ENCODE data around the gene TGFBR3.

Gene TGFBR3

DNA sequence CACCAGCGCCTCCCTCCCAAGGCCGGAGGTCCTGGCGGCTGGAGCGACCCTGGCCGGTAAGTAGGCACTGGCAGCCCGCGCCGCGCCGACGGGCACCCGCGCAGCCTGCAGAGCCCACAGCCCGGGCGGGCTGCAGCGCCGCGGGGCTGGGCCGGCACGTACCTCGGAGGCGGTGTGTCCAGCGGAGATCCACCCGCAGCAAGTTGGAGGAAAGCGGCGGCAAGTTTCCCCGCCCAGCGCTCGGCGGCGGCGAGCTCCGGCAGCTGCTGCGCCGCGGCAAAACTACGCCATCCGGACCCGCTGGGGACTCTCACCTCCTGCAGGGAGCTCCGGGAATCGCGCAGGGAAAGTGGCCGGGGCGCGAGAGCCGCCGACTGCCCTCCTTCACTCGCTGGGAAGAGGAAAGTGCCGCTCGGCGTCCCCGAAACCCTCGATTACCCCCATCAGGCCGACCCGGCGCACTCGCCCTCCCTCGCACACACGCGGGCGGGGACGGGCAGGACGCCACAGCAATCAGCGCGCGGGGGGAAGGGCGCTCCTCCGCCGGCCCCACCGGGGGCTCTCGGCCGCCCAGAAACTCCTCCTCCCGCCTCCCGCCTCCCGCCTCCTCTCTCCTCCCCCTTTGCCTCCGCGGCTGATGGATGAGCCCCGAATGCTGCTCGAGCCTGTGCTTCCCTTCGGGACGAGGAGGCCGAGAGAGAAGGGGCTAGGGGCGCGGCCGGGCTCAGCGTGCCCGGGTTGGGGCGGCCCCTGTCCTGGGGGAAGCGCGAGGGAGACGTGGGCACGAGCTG is at the start of gene TGFBR3:
Gene TGFBR3, minus strand, starts transcription at position 436 of the 791 bp plus-strand sequence. CDS start 24,620 bp downstream, outside the sequence.
- peak; percentile 67 for DNase-seq

- no peak for DNase-seq
These were observed 43.3 kb upstream of the TGFBR3 start for GRCh38 chr1:91929250-91929649.

DNA sequence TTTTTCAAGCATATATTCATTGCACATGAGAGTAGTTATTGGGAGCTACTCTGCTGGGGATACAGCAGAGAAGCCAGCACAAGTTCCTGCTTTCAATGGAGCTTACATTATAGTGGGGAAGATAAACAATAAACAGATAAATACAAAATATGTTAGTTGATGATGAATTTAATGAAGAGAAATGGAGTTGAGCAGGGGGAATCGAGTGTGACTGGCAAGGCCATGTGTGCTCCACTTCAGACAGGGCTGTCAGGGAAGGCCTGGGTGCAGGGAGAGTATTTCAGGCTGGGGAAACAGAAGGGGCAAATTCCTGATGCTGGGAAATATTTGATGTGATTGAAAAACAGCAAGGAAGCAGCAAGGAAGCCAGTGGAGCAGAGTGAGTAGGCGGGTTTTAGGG is 42.1 kb upstream of the TGFBR3 start:
- DNase-seq: no peak

GRCh38 chr1:91925644-91926435 is 39.9 kb upstream of the TGFBR3 start:
- no peak for DNase-seq

- peak; percentile 23 for DNase-seq
These were observed 38.2 kb upstream of the TGFBR3 start for GRCh38 chr1:91924146-91924545.

- DNase-seq: no peak
These were observed 34.0 kb upstream of the TGFBR3 start for GRCh38 chr1:91919962-91920361.

GRCh38 chr1:91916811-91917460 is 31.0 kb upstream of the TGFBR3 start:
- DNase-seq: no peak

DNA sequence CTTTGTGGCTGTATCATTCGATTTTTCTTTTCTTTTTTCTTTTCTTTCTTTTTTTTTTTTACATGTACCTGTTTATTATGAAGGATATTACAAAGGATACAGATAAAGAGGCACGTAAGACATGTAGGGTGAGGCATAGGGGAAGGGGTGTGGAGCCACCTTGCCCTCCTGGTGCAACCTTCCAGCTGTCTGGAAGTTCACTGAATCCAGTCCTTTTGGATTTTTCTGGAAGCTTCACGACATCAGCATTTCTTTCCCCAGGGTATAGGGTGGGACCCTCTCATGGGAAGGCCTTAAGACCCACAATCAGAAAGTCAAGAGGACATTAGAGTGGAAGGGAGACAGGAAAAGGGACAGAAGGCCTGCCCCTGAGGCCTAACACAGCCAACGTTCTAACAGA is 30.1 kb upstream of the TGFBR3 start:
- no peak for DNase-seq

GRCh38 chr1:91913018-91913417 is 27.1 kb upstream of the TGFBR3 start:
- no peak for DNase-seq

DNA sequence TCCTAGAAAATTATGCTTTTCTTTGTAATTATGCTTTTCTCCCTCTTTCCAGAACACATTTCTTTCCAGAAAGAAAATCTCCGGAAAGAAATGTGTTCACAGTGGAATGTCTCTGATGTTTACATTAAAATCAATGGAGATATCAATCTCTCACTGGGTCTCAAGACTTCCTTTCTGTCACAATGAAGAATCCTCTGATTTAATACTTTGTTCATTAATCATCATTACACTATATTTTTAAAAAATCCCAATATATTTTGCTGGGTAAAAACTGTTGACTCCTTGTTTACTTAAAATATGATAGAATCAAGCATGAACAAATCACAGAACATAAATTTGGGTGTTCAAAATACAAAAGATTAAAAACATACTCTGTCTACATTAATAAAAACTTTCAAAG is 26.3 kb upstream of the TGFBR3 start:
- no peak for DNase-seq

DNA sequence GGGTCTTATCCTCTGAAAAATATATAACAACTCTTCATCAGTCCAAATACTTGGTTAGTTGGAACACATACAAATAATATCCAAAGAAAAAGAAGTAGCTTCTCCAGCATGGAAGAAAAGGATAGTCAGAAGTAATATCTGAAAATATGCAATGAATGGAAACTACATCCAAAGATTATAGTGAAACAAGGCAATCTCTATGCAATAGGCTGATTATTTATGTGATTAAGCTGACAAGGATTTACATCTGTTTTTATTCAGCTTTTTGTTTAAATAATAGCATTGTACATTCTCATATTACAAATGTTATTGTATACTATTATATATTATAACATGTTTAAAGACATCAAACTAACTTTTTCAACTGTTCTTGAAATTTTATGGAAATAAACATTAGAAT is 15.3 kb upstream of the TGFBR3 start:
- no peak for DNase-seq

GRCh38 chr1:91900562-91900961 is 14.6 kb upstream of the TGFBR3 start:
- DNase-seq: peak; percentile 73

GRCh38 chr1:91897016-91897415 is 11.1 kb upstream of the TGFBR3 start:
- no peak for DNase-seq

DNA sequence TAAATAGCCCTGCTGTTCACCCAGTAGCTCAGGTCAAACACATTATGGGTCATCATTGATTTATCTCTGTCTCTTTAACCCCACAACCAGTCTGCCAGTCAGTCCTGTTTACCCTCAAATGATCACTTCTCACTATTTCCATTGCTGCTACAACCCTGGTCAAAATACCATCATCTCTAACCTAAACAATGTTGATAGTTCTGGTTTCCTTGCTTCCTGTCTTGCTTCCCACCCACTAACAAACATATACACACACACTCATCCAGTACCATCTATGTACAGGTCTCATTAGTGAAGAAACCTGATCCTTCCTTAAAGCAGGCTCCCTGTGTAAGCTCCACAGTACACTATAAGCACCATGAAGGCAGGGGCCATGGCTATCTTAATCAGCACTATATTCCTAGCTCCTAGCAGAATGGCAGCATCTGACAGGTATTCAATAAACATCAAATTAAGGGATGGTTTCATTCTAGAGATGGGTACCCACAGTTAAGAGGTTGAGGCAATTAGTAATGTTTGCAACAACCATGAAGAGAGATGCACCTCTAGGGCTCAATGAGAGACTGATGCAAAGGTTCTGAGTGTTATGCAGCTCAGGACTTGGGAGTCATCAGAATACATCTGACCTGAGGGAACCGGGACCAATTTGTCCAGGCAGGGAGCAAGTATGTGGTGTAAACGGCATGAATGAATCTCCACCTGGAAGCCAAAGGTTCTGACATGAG is 10.0 kb upstream of the TGFBR3 start:
- no peak for DNase-seq

DNA sequence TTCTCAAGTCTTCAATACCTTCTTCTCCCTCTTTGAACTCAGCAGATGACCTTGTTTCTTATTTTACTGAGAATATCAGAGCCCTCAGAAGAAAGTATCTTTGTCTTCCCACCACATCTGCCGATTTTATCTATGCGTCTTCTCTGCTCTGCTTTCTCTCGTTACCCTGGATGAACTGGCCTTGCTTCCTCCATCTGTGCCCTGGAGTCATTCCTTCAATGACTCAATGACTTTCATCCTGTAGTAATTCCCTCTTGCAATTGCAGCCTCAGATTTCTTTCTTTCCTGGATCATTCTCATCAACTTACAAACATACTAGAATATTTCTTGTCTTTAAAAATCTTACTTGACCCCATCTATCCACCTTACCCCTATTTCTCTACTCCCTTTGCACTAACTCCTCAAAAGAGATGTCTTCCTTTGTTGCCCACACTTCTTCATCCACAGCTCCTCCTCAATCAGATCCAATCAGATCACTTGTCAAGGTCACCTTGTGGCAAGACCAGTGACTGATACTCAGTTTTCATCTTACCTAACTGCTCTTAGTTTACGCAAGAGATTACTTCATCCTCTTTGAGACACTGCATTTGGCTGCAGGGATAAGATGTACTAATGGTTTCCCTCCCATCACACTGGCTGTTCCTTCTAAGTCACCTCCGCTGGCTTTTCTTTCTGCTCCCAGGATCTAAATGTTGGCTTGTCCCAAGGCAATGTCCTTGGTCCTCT is 8.2 kb upstream of the TGFBR3 start:
- DNase-seq: no peak

- no peak for DNase-seq
These were observed 6.0 kb upstream of the TGFBR3 start for GRCh38 chr1:91891969-91892368.

GRCh38 chr1:91891454-91891853 is 5.5 kb upstream of the TGFBR3 start:
- no peak for DNase-seq

DNA sequence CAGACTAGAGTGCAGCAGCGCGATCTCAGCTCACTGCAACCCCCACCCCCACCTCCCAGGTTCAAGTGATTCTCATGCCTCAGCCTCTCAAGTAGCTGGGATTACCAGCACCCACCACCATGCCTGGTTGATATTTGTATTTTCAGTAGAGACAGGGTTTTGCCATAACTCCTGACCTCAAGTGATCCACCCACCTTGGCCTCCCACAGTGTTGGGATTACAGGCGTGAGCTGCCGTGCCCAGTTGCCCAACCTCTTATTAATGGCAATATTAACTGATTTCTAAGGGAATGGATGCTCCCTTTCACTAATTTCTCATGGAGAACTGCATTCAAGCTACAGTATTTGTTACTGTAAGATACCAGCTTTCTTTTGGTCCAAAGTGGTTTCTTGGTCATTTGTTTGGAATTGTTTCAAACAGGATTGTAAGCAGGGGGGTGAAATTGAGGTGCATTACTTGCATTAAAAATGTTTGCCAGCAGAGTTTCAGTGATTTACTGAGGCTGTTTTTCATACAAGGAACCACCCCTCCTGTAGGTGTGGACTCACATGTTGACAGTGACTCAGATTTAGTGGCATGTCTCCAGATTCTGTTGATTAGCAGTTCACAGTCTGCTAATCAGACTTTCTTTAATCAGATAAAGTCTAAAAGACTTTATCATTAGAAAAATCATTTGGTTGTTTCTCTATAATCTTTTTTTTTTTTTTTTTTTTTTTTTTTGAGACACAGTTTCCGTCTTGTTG is 3.9 kb upstream of the TGFBR3 start:
- DNase-seq: no peak

DNA sequence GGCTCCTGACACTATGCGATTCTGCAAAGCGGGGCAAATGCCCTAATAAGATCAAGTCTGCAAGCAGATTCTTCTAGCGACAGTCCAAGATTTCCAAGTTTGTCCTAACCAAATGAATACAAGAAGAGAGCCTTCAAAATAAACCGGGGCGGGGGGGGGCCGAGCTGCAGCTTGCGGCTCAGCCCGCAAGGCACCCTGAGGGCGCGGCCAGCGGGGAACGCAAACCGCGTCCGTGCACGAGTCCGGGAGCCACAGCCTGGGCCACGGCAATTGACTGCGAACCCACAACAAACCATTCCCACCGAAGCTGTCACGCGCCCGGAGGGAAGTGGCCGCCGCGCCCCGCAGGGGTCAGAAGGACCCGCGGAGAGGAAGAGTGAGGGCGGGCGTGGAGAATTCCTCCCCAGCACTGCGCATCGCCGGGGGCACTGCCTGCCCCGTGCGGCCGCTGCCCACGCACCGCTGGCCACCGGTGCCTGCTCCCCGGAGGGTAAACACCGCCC is 687 bp downstream of the TGFBR3 start:
- no peak for DNase-seq

- no peak for DNase-seq
These were observed 1.3 kb downstream of the TGFBR3 start for GRCh38 chr1:91884459-91885212.

DNA sequence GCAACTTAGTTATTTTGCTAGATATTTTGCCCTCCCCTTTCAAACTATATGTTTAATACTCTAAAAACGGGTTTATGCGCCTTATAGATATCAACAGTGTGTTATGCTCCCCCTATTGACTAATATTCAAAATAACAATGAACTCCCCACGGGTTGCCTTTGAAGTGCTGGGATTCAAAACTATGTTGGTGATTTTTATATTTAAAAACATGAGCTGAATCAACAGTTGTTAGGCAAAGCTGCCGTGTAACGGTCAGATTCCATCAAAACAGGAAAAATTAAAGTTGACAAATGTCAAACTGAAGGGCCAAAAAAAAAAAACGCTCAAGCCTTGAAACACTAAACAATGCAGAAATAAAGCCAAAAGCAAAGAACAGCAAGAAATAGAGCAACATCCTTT is 2.5 kb downstream of the TGFBR3 start:
- peak; percentile 15 for DNase-seq

All from kidney glomerular epithelial cell (primary cell).